Astrocyte of the spinal cord (primary cell): ENCODE data around the gene UNC45B.

Experiments
- DNase-seq: peaks from one replicate; pipeline ENCODE4 v3.0.0; 2011; ENCODE audit warnings: low read depth, low spot score
- H3K4me3 ChIP-seq: 2 replicates; pipeline ENCODE4 v1.5.1; 2011; ENCODE audit warnings: low read depth, mild to moderate bottlenecking, low read length, moderate library complexity
- CTCF ChIP-seq: IDR thresholded peaks from 2 replicates; pipeline ENCODE4 v1.5.1; 2012; ENCODE audit warnings: low read depth, mild to moderate bottlenecking, low read length, inconsistent platforms
- in situ Hi-C: cut with HindIII; loops from 2 replicates; pipeline ENCODE4 v1.10.0; 2017; ENCODE audit warnings: low sequenced_read_pairs

UNC45B gene

GRCh38 chr17:35129973-35130351 lies 17.7 kb upstream of the UNC45B start:
- in situ Hi-C loops = no loop called here
- H3K4me3 ChIP-seq = no peak overlapping the region
- DNase-seq = no peak
- no peak for TF ChIP-seq CTCF

GRCh38 chr17:35130392-35130791 lies 17.2 kb upstream of the UNC45B start:
- no peak for TF ChIP-seq CTCF
- DNase-seq = no peak
- H3K4me3 ChIP-seq = no peak overlapping the region
- in situ Hi-C loops = no loop called here

GRCh38 chr17:35132099-35132498 lies 15.5 kb upstream of the UNC45B start:
- H3K4me3 ChIP-seq = no peak overlapping the region
- no peak for DNase-seq
- in situ Hi-C loops = no loop called here
- TF ChIP-seq CTCF = no peak

- no peak overlapping the region for H3K4me3 ChIP-seq
- in situ Hi-C loops = no loop called here
- no peak for TF ChIP-seq CTCF
- no peak for DNase-seq
Measured at GRCh38 chr17:35132816-35133550, 14.6 kb upstream of the UNC45B start.

GRCh38 chr17:35135322-35135721 lies 12.3 kb upstream of the UNC45B start:
- H3K4me3 ChIP-seq = no peak overlapping the region
- DNase-seq = no peak
- in situ Hi-C loops = no loop called here
- no peak for TF ChIP-seq CTCF

- TF ChIP-seq CTCF = no peak
- in situ Hi-C loops = no loop called here
- no peak overlapping the region for H3K4me3 ChIP-seq
- no peak for DNase-seq
Measured at GRCh38 chr17:35138218-35138617, 9.4 kb upstream of the UNC45B start.
